ENCODE results near the gene BMPR1A. TPM values are rescaled to one million over a fixed set of nuclear protein-coding genes. Genes with fewer than 3 reads are reported as not detected.

BMPR1A gene
- total and polyA plus RNA-seq, 10 of the 15 experiments (the other 5 are each of a cell fraction or from before 2014, with no cell fraction given): 2.3 to 22.7 (median 13.1) TPM

- no peak for TF ChIP-seq ETV6 (conservative IDR thresholded peaks at IDR 0.05 in 1 of 2, IDR thresholded peaks at IDR 0.05 in 1 of 2; ENCODE audit: borderline replicate concordance in 1 of 2, low read depth in 1 of 2)
- TF ChIP-seq CREB1 (IDR thresholded peaks at IDR 0.05; ENCODE audit: low read depth): no peak
- TF ChIP-seq, protein P1, sequence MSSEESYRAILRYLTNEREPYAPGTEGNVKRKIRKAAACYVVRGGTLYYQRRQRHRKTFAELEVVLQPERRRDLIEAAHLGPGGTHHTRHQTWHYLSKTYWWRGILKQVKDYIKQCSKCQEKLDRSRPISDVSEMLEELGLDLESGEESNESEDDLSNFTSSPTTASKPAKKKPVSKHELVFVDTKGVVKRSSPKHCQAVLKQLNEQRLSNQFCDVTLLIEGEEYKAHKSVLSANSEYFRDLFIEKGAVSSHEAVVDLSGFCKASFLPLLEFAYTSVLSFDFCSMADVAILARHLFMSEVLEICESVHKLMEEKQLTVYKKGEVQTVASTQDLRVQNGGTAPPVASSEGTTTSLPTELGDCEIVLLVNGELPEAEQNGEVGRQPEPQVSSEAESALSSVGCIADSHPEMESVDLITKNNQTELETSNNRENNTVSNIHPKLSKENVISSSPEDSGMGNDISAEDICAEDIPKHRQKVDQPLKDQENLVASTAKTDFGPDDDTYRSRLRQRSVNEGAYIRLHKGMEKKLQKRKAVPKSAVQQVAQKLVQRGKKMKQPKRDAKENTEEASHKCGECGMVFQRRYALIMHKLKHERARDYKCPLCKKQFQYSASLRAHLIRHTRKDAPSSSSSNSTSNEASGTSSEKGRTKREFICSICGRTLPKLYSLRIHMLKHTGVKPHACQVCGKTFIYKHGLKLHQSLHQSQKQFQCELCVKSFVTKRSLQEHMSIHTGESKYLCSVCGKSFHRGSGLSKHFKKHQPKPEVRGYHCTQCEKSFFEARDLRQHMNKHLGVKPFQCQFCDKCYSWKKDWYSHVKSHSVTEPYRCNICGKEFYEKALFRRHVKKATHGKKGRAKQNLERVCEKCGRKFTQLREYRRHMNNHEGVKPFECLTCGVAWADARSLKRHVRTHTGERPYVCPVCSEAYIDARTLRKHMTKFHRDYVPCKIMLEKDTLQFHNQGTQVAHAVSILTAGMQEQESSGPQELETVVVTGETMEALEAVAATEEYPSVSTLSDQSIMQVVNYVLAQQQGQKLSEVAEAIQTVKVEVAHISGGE (CRISPR knock-in tag; IDR thresholded peaks at IDR 0.05): no peak
Measured at GRCh38 chr10:86724445-86724844, 32.0 kb upstream of the BMPR1A start (continued).

GRCh38 chr10:86725980-86726676 is 30.3 kb upstream of the BMPR1A start:
- Histone ChIP-seq H3K27ac (ENCODE audit: control insufficient read depth, insufficient read depth) (no peak overlapping the region), H3K4me2 (ENCODE audit: control insufficient read depth, insufficient read depth) (no peak overlapping the region), H3K4me1 (ENCODE audit: control insufficient read depth, insufficient read depth, low read length) (no peaks in the 10 kb centered on the region; the same call in 1 of the 2 replicates), H3K36me3 (ENCODE audit: control insufficient read depth in 2 of 2, insufficient read depth in 2 of 2, low read length in 1 of 2) (no peaks in the 10 kb centered on the region), H3K79me2 (ENCODE audit: control insufficient read depth, insufficient read depth, low read length) (no peaks in the 10 kb centered on the region), H3K9ac (ENCODE audit: control insufficient read depth, insufficient read depth, low read length) (no peak overlapping the region), H3K27me3 (replicated peaks in 1 of 2; ENCODE audit: control insufficient read depth in 2 of 2, insufficient read depth in 2 of 2, low read length in 1 of 2) (no peaks in the 10 kb centered on the region; a peak in 1 of 4 replicates), H2AFZ (ENCODE audit: control insufficient read depth, low read depth, low read length) (no peak overlapping the region), H3K9me3 (replicated peaks; ENCODE audit: control insufficient read depth, insufficient read depth, low read length) (no peaks in the 10 kb centered on the region; the same call in 2 of the 3 replicates), H4K20me1 (ENCODE audit: control insufficient read depth, insufficient read depth) (no peaks in the 10 kb centered on the region), H3K4me3 (no peak overlapping the region)
- TF ChIP-seq NBN (IDR thresholded peaks at IDR 0.05) (no peak), JUND (IDR thresholded peaks at IDR 0.05; ENCODE audit: low read depth, low read length) (no peak), CREB1 (IDR thresholded peaks at IDR 0.05; ENCODE audit: low read depth) (no peak), NKRF (conservative IDR thresholded peaks at IDR 0.05) (no peak), ZNF24 (IDR thresholded peaks at IDR 0.05) (no peak), PML (IDR thresholded peaks at IDR 0.05; ENCODE audit: low read length) (no peak)
- ATAC-seq (no peak), DNase-seq (ENCODE audit: low read depth, low spot score) (no peak), FAIRE-seq (no peak)
- in situ Hi-C loops (cut with MboI): no loop called here
- WGBS (ENCODE audit: insufficient coverage, insufficient replicate concordance, low lambda C conversion rate, missing lambda C conversion rate): 66% methylated on average over 14 of the region's 14 CpGs
- BruUV-seq (replicated peaks): no TSS peak
- CTCF ChIA-PET: interaction anchor here (0.5 to 0.6 kb wide), 2 partner anchors 21 to 174 kb away, joined by 3 read pairs; no protein-coding TSS in a partner anchor
- SMC1A ChIA-PET (ENCODE audit: uncharacterized antibody, unreplicated experiment): interaction anchor here (0.6 kb wide), 1 partner anchor 104 kb away, joined by 3 read pairs; no protein-coding TSS in a partner anchor
- RAD21 ChIA-PET (ENCODE audit: unreplicated experiment): no interaction called here
- POLR2A ChIA-PET: no interaction called here
- intact Hi-C loops (cut with micrococcal nuclease; ENCODE audit: unreplicated experiment): no loop called here

Measured in GM12878 (cell line).